D721Med (cell line): ENCODE data around the gene KNDC1.

Experiments
- DNase-seq: peaks from one replicate; pipeline ENCODE4 v3.0.0; 2011; ENCODE audit warnings: low spot score; ENCODE audit not compliant: insufficient read length
- FAIRE-seq: peaks from 2 replicates; lab custom pipeline; 2011; peaks lifted over from hg19 to GRCh38; lab: Jason Lieb, UNC
- TF ChIP-seq, protein P1 (sequence below): IDR thresholded peaks from 2 replicates; pipeline ENCODE4 v1.5.1; 2012; ENCODE audit warnings: mild to moderate bottlenecking, control low read depth; ENCODE audit not compliant: insufficient read depth; ENCODE audit errors: missing control alignments

KNDC1 gene

DNA sequence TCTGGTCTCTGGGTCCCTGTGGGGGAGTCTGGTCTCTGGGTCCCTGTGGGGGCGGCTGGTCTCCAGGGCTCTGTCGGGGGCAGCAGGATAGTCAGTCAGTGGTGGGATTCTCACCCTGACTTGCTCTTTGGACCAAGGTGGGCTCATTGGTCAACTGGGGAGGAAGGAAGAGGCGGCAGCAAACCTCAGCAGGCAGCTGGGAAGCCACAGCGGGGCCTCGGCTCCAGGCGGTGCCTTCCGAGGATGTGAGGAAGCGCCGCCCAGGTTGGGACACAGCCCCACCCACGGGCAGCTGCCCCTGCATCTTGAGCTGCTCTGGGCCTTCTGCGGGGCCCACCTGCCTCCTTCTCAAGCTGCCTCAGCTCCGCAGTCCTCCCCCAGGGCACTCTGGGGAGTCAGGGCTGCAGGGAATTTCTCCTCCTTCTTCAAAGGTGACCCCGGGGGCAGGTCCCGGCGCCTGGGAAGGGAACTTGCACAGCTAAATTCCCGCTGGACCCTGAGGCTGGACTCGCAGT is 20.4 kb upstream of the KNDC1 start:
- FAIRE-seq (no peak), DNase-seq (no peak)
- TF ChIP-seq, protein P1, sequence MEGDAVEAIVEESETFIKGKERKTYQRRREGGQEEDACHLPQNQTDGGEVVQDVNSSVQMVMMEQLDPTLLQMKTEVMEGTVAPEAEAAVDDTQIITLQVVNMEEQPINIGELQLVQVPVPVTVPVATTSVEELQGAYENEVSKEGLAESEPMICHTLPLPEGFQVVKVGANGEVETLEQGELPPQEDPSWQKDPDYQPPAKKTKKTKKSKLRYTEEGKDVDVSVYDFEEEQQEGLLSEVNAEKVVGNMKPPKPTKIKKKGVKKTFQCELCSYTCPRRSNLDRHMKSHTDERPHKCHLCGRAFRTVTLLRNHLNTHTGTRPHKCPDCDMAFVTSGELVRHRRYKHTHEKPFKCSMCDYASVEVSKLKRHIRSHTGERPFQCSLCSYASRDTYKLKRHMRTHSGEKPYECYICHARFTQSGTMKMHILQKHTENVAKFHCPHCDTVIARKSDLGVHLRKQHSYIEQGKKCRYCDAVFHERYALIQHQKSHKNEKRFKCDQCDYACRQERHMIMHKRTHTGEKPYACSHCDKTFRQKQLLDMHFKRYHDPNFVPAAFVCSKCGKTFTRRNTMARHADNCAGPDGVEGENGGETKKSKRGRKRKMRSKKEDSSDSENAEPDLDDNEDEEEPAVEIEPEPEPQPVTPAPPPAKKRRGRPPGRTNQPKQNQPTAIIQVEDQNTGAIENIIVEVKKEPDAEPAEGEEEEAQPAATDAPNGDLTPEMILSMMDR = no peak

GRCh38 chr10:133140417-133141143 is 19.4 kb upstream of the KNDC1 start:
- FAIRE-seq (no peak), DNase-seq (no peak)
- TF ChIP-seq, protein P1 = no peak

DNA sequence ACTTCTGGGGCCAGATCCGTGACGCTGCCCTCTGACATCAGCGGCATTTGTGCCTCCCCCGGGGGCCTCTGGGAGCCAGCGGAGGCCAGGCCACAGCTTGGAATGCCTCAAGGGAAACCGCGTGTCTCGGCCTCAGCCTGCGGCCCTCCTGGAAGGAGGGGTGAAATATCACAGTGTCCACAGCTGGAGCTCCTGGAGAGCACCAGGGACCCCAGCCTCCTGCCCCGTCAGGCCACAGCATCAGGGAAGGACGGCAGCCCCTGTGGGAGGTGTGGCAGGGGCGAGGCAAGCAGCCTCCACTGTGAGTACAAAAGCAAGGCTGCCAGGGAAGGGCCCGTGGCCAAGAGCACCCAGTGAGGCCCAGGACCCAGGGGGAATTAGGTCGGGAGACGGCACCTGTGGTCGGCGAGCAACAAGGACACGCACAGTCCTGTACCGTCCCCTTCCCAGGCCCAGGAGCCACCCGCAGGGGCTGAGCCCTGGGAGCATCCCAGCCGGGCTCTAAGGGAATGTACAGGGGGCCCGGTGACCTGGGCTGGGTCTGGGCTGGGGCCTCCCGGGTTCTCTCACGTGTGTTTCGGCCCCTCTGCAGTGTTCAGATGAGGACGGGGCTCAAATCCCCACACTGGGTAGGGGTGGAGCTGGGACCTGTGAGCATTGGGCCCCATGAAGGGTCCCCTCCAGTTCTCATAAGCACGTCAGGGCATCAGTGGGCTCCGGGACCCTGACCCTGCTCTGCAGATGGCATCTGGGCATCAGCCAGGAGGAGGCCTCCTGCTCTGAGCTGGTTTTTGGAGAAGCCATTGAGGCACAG is 18.7 kb upstream of the KNDC1 start:
- DNase-seq = no peak
- TF ChIP-seq, protein P1 = no peak
- FAIRE-seq = no peak

GRCh38 chr10:133141958-133142340 is 18.1 kb upstream of the KNDC1 start:
- FAIRE-seq (no peak), DNase-seq (no peak)
- TF ChIP-seq, protein P1 = no peak

- TF ChIP-seq, protein P1 = no peak
- DNase-seq (no peak), FAIRE-seq (no peak)
These were observed 17.4 kb upstream of the KNDC1 start for GRCh38 chr10:133142523-133143199.

- TF ChIP-seq, protein P1 = no peak
- FAIRE-seq = no peak
- no peak for DNase-seq
These were observed 16.9 kb upstream of the KNDC1 start for GRCh38 chr10:133143200-133143533.

- FAIRE-seq = no peak
These were observed 16.5 kb upstream of the KNDC1 start for GRCh38 chr10:133143546-133143945.

More at GRCh38 chr10:133143546-133143945, 16.5 kb upstream of the KNDC1 start:
- TF ChIP-seq, protein P1 = no peak
- no peak for DNase-seq
